B cell (primary cell): ENCODE measurements around the gene ASTE1. TPM values are rescaled to one million over a fixed set of nuclear protein-coding genes. Genes with fewer than 3 reads are reported as not detected.

Experiments
- ATAC-seq: fragments of 200-7000 bp; cut with Tn5 transposase; one replicate; pipeline ENCODE4 v1.10.0; 2021; ENCODE audit warnings: low read depth, mild to moderate bottlenecking, moderate number of reproducible peaks, moderate library complexity
- CTCF ChIA-PET: fragments of 350-600 bp; sonication (Branson Sonifier 250); formaldehyde crosslinking; loops from one replicate; lab custom pipeline; 2021; ENCODE audit warnings: antibody characterized with exemption, inconsistent platforms; lab: Charles Lee
- POLR2A ChIA-PET: fragments of 350-600 bp; sonication (Branson Sonifier 250); formaldehyde crosslinking; loops from one replicate; lab custom pipeline; 2021; ENCODE audit warnings: antibody characterized with exemption; lab: Charles Lee
- DNase-seq: peaks from one replicate; pipeline ENCODE4 v3.0.0; 2013
- H2AFZ ChIP-seq: 2 replicates; pipeline ENCODE4 v1.6.1; 2012; ENCODE audit warnings: mild to moderate bottlenecking, low read depth, low read length; ENCODE audit not compliant: insufficient read depth, poor library complexity, severe bottlenecking
- H3K27ac ChIP-seq, 2 donors: 1 replicate in 1 of 2; 2 replicates in 1 of 2; pipeline ENCODE4 v1.5.1; 2012 to 2013; ENCODE audit warnings: low read length in 2 of 2, mild to moderate bottlenecking in 2 of 2, moderate library complexity in 1 of 2
- H3K27me3 ChIP-seq, 4 experiments: fragments of 200-600 bp in 1 of 4; sonication (generic) in 1 of 4; replicated peaks in 1 of 4; 1 replicate in 2 of 4; 2 replicates in 2 of 4; pipeline versions ENCODE4 v1.6.1 to v1.7.0; 2013 to 2016; ENCODE audit warnings: low read length in 3 of 4, mild to moderate bottlenecking in 2 of 4, mixed read lengths in 1 of 4, moderate library complexity in 1 of 4; ENCODE audit not compliant: insufficient read depth in 4 of 4, control insufficient read depth in 3 of 4; ENCODE audit errors: control extremely low read depth in 1 of 4
- H3K36me3 ChIP-seq, 2 experiments: replicated peaks in 1 of 2; 1 replicate in 1 of 2; 2 replicates in 1 of 2; pipeline versions ENCODE4 v1.6.1 to v1.7.1; 2013; ENCODE audit warnings: low read length in 1 of 2; ENCODE audit not compliant: insufficient read depth in 2 of 2, control insufficient read depth in 1 of 2; ENCODE audit errors: control extremely low read depth in 1 of 2, extremely low read depth in 1 of 2
- H3K4me1 ChIP-seq, 2 donors: fragments of 200-600 bp in 1 of 2; sonication (generic) in 1 of 2; 1 replicate in 1 of 2; 2 replicates in 1 of 2; pipeline versions ENCODE4 v1.5.1 to v1.6.1; 2013 to 2017; ENCODE audit warnings: low read length in 2 of 2; ENCODE audit not compliant: control insufficient read depth in 2 of 2, insufficient read depth in 2 of 2
- H3K4me2 ChIP-seq: replicated peaks from 2 replicates; pipeline ENCODE3; 2012; ENCODE audit warnings: mild to moderate bottlenecking, low read depth, low read length; ENCODE audit not compliant: poor library complexity, severe bottlenecking
- H3K4me3 ChIP-seq, 5 experiments: fragments of 200-600 bp in 1 of 5; sonication (generic) in 1 of 5; 1 replicate in 3 of 5; 2 replicates in 2 of 5; pipeline versions ENCODE4 v1.5.1 to v1.7.0; 2011 to 2016; ENCODE audit warnings: low read length in 4 of 5, mild to moderate bottlenecking in 4 of 5, low read depth in 2 of 5, control low read depth in 1 of 5, moderate library complexity in 1 of 5; ENCODE audit not compliant: insufficient read depth in 1 of 5; ENCODE audit errors: control extremely low read depth in 1 of 5, extremely low read depth in 1 of 5
- H3K79me2 ChIP-seq: fragments of 200-600 bp; sonication (generic); one replicate; pipeline ENCODE4 v1.6.0; 2016; ENCODE audit warnings: low read length; ENCODE audit not compliant: control insufficient read depth, insufficient read depth
- H3K9ac ChIP-seq: fragments of 200-600 bp; sonication (generic); 2 replicates; pipeline ENCODE4 v1.6.1; 2017; ENCODE audit warnings: mild to moderate bottlenecking, low read length, moderate library complexity
- H3K9me3 ChIP-seq, 3 donors: one replicate each; pipeline versions ENCODE4 v1.6.1 to v1.7.1; 2013; ENCODE audit warnings: low read length in 2 of 3; ENCODE audit not compliant: control insufficient read depth in 2 of 3, insufficient read depth in 1 of 3; ENCODE audit errors: control extremely low read depth in 1 of 3
- H4K20me1 ChIP-seq: 2 replicates; pipeline ENCODE4 v1.6.0; 2012; ENCODE audit warnings: mild to moderate bottlenecking, low read length; ENCODE audit not compliant: insufficient read depth, control insufficient read depth, poor library complexity, severe bottlenecking
- H3K27ac Mint-ChIP-seq: one replicate; pipeline ENCODE4 v1.8.0; 2021; ENCODE audit warnings: mixed read lengths
- H3K27me3 Mint-ChIP-seq: one replicate; pipeline ENCODE4 v1.8.0; 2021; ENCODE audit warnings: mixed read lengths
- H3K4me1 Mint-ChIP-seq: one replicate; pipeline ENCODE4 v1.8.0; 2021; ENCODE audit warnings: mixed read lengths
- H3K4me3 Mint-ChIP-seq: one replicate; pipeline ENCODE4 v1.8.0; 2021; ENCODE audit warnings: mixed read lengths
- H3K9me3 Mint-ChIP-seq: one replicate; pipeline ENCODE4 v1.8.0; 2022; ENCODE audit warnings: mixed read lengths; ENCODE audit not compliant: insufficient read depth
- EZH2 ChIP-seq: IDR thresholded peaks from 2 replicates; pipeline ENCODE4 v1.6.1; 2012; ENCODE audit warnings: borderline replicate concordance, low read depth, mild to moderate bottlenecking, moderate library complexity, low read length; ENCODE audit not compliant: insufficient read depth, poor library complexity, severe bottlenecking
- WGBS: methylation state at CpG from one replicate; pipeline ENCODE4 v1.1.5; 2013; ENCODE audit warnings: missing lambda C conversion rate; ENCODE audit not compliant: insufficient coverage; 5-methylcytosine and 5-hydroxymethylcytosine counted together
- intact Hi-C: fragments of 100-400 bp; cut with micrococcal nuclease; formaldehyde crosslinking; loops from one replicate; pipeline ENCODE4 v1.10.0; 2022
- polyA plus RNA-seq: library from polyadenylated mRNA; depleted of rRNA; stranded (reverse); fragments of >200 nt; gene quantifications from 2 replicates; pipeline ENCODE4 v1.2.3, GENCODE V29; 2012
- total RNA-seq, 2 donors: library from RNA; stranded (reverse); fragments of 120-200 nt in 1 of 2; gene quantifications; 1 replicate in 1 of 2; 2 replicates in 1 of 2; pipeline versions ENCODE4 v1.2.3 to v1.2.4, GENCODE V29; 2013 to 2022
- TF ChIP-seq, protein P1 (sequence below): fragments of 200-600 bp; IDR thresholded peaks from one replicate; pipeline ENCODE4 v1.8.0; 2022; ENCODE audit warnings: antibody characterized with exemption, mild to moderate bottlenecking

The ASTE1 gene
- total and polyA plus RNA-seq, 2 donors (not counting 1 experiment from before 2014, with no cell fraction given) = 7.3 to 21.8 TPM

- Histone ChIP-seq H3K9me3 (no peaks in the 10 kb centered on the region), H3K36me3 (peaks cover 8 to 44% of the 10 kb centered on the region in 2 experiments), H4K20me1 (no peaks in the 10 kb centered on the region), H3K4me2 (no peak overlapping the region), H3K27me3 (no peaks in the 10 kb centered on the region), H3K4me3 (no peak overlapping the region), H2AFZ (no peak overlapping the region), H3K27ac (no peak overlapping the region), H3K4me1 (no peaks in the 10 kb centered on the region), H3K9ac (no peak overlapping the region), H3K79me2 (no peaks in the 10 kb centered on the region)
- H3K27me3 Mint-ChIP-seq = no peaks in the 10 kb centered on the region
- ChIA-PET POLR2A (no interaction called here), CTCF (no interaction called here)
- TF ChIP-seq, protein P1, sequence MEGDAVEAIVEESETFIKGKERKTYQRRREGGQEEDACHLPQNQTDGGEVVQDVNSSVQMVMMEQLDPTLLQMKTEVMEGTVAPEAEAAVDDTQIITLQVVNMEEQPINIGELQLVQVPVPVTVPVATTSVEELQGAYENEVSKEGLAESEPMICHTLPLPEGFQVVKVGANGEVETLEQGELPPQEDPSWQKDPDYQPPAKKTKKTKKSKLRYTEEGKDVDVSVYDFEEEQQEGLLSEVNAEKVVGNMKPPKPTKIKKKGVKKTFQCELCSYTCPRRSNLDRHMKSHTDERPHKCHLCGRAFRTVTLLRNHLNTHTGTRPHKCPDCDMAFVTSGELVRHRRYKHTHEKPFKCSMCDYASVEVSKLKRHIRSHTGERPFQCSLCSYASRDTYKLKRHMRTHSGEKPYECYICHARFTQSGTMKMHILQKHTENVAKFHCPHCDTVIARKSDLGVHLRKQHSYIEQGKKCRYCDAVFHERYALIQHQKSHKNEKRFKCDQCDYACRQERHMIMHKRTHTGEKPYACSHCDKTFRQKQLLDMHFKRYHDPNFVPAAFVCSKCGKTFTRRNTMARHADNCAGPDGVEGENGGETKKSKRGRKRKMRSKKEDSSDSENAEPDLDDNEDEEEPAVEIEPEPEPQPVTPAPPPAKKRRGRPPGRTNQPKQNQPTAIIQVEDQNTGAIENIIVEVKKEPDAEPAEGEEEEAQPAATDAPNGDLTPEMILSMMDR = no peak
- TF ChIP-seq EZH2 = no peak
- intact Hi-C loops = no loop called here
- no peak overlapping the region for H3K4me3 Mint-ChIP-seq
- no peak overlapping the region for H3K27ac Mint-ChIP-seq
- 100% methylated on average over 1 of the region's 3 CpGs for WGBS
- no peak for DNase-seq
- H3K4me1 Mint-ChIP-seq = no peaks in the 10 kb centered on the region
- ATAC-seq = no peak
- H3K9me3 Mint-ChIP-seq = no peaks in the 10 kb centered on the region
These were observed 62.7 kb downstream of the ASTE1 start for GRCh38 chr3:130963878-130964277.

Other genes with a start within 250 kb of the ASTE1 start
- gene ATP2C1, start 132.7 kb downstream of the ASTE1 start, total RNA-seq = 59.2 and 64.7 TPM in 2 replicates
- 23.9 and 29.4 TPM in 2 replicates for gene ATP2C1, start 132.7 kb downstream of the ASTE1 start, polyA plus RNA-seq
- 5.7 and 7.7 TPM in 2 replicates for gene NEK11, start 52 bp upstream of the ASTE1 start, total RNA-seq
- gene NEK11, start 52 bp upstream of the ASTE1 start, polyA plus RNA-seq = 0.82 and 1.00 TPM in 2 replicates